Measurements from ENCODE around the gene COBL.

COBL gene

DNA sequence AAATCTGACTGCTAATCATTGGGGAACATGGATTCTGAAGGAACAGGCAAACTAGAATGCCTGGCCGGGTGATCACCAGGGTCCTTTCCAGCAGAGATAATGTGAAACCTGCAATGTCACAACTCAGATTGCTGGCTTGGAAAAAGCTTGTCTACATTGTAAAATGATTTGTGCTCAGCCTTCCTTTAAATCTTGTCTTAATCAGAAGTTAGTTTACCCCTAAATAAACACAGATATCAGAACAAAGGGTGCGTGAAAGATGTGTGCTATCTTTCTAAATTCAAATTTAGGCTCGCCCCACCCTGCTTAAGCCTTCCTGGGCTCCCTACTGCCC, 26.3 kb downstream of the COBL start:
- no peak for DNase-seq (ENCODE audit: low read depth)
- no peak for TF ChIP-seq CTCF (IDR thresholded peaks at IDR 0.05; ENCODE audit: insufficient read depth, low read depth, low read length, missing control alignments)
- H3K4me3 ChIP-seq (ENCODE audit: low read depth, low read length) = no peak overlapping the region

- no peak overlapping the region for H3K4me3 ChIP-seq (ENCODE audit: low read depth, low read length)
- TF ChIP-seq CTCF (IDR thresholded peaks at IDR 0.05; ENCODE audit: insufficient read depth, low read depth, low read length, missing control alignments) = no peak
- DNase-seq (ENCODE audit: low read depth) = no peak
These were observed 26.8 kb downstream of the COBL start for GRCh38 chr7:51289623-51290303.

DNA sequence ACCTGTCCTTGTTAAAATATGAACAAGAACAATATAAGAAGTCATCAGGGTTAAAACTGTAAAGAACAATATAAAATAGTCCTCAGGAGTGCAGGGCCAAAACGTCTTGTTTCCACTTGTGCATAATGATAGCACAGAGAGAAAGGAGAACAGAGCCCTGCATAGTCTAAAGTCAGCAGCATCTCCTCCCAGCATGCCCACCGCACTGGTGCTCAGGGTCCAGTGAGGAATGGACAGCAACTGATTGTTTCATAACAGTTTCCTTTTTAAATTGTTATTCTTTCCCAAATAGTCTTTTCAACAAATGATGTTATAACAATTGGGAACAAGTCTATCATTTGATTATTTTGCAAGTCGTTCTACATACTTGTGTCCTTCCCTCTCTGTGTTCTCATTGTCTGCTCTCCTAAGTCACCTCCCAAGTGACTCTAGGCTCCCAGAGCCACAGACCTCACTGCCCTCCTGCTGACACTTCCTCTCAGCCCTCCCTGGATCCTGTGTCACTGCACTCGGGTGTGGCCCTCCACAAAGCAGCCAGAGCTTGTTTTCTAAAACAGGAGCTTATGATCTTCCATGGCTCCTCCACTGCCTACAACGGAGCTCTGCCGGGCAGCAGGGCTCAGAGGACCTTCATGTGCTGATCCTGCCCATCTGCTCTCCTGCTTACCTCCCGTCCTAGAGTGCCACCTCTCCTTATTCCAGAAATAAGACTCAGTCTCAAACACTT, 27.6 kb downstream of the COBL start:
- DNase-seq (ENCODE audit: low read depth) = no peak

DNA sequence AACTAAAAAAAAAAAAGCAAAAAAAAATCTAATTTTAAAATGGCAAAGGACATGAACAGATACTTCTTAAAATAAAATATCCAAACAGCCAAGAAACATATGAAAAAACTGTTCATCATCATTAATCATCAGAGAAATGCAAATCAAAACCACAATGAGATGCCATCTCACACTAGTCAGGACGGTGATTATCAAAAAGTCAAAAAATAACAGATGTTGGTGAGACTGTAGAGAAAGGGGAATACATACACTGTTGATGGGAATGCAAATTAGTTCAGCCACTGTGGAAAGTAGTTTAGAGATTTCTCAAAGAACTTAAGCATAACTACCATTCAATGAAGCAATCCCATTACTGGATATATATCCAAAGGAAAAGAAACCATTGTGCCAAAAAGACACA, 30.2 kb downstream of the COBL start:
- TF ChIP-seq CTCF (IDR thresholded peaks at IDR 0.05; ENCODE audit: insufficient read depth, low read depth, low read length, missing control alignments) = no peak
- DNase-seq (ENCODE audit: low read depth) = no peak

More for the DNA sequence above, 27.6 kb downstream of the COBL start:
- no peak overlapping the region for H3K4me3 ChIP-seq (ENCODE audit: low read depth, low read length)
- TF ChIP-seq CTCF (IDR thresholded peaks at IDR 0.05; ENCODE audit: insufficient read depth, low read depth, low read length, missing control alignments) = no peak

DNA sequence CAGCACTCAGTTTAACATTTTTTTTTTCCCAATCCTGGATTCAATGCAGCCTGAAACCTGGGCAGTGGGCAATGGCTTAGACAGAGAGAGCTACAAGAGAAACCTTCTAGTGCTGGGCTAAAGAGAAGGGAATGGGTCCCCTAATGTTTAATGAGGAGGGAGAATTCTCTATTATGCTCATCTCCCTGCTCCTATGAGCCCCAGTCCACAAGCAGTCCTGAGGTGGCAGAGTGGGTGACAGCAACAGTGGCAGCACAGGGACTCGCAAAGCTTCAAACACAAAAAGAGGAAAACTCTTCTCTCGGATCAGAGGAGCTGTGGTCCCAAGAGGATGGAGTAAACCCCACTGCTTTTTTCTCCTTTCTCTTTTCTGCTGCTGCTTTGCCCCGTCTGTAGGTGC, 36.5 kb downstream of the COBL start:
- H3K4me3 ChIP-seq (ENCODE audit: low read depth, low read length) = no peak overlapping the region
- TF ChIP-seq CTCF (IDR thresholded peaks at IDR 0.05; ENCODE audit: insufficient read depth, low read depth, low read length, missing control alignments) = no peak
- no peak for DNase-seq (ENCODE audit: low read depth)

More for the DNA sequence above, 30.2 kb downstream of the COBL start:
- H3K4me3 ChIP-seq (ENCODE audit: low read depth, low read length) = no peak overlapping the region

DNA sequence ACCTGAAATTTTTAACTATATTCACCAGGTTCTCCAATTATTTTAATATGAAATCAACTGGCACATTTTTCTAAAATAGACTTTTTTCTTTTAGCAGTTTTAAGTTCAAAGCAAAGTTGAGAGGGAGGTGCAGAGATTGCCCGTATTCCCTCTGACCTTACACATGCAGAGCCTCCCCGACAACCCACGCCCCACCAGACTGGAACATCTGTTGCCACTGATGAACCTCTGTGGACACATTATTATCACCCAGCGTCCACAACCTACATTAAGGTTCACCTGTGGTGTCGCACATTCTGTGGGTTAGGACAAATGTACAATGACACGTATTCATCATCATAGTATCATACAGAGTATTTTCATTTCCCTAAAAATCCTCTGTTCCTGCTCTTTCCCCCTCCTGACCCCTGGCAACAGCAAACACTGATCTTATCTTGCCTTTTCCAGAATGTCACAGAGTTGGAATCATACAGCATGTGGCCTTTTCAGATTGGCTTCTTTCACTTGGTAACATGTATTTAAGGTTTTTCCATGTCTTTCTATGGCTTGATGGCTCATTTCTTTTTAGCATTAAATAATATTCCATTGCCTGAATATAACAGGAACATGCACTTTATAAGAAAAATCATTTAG, 37.1 kb downstream of the COBL start:
- no peak for TF ChIP-seq CTCF (IDR thresholded peaks at IDR 0.05; ENCODE audit: insufficient read depth, low read depth, low read length, missing control alignments)
- no peak overlapping the region for H3K4me3 ChIP-seq (ENCODE audit: low read depth, low read length)
- DNase-seq (ENCODE audit: low read depth) = no peak
